HepG2 (cell line): ENCODE data around the gene HOXB6.

Experiments used
- MIER2 ChIP-seq: IDR thresholded peaks from 2 replicates; pipeline ENCODE4 v1.6.1; 2016; ENCODE audit warnings: missing biosample characterization, missing genetic modification reagents
- POLR2A ChIP-seq, 2 experiments: IDR thresholded peaks; 2 replicates each; pipeline ENCODE4 v1.6.1; 2011; ENCODE audit warnings: low read depth in 2 of 2, low read length in 2 of 2, mild to moderate bottlenecking in 1 of 2, moderate library complexity in 1 of 2; ENCODE audit not compliant: insufficient read depth in 1 of 2
- ZNF296 ChIP-seq: sonication (generic); formaldehyde crosslinking; conservative IDR thresholded peaks from 2 replicates; pipeline ENCODE4 v1.5.0; 2020; ENCODE audit warnings: mild to moderate bottlenecking, missing genetic modification reagents

DNA sequence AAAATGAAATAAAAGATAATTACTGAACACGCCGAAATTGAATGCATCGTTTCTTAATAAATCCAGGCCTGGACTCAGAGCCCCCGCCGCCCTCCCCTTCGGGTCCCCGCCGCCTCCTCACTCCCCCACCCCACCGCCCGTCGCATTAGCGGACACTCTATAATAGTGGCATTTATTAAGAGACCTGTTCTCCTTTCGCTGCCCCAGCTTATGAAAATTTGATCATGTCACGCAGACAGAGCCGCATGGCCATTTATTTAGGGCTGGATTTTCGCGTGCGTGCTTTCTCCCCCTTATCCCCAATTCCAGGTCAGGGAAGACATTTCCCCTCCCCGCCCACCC lies 53.6 kb downstream of the HOXB6 start:
- TF ChIP-seq MIER2 (CRISPR knock-in tag) = no peak
- TF ChIP-seq POLR2A (IDR thresholded peaks at IDR 0.05; ENCODE audit: insufficient read depth in 1 of 2, low read depth in 2 of 2, low read length in 2 of 2) = no peak
- no peak for TF ChIP-seq ZNF296
